HG03575 (cell line): ENCODE results near the gene ZNF407.

Experiments
- ATAC-seq: cut with Tn5 transposase; IDR thresholded peaks from one replicate; pipeline ENCODE4 v1.9.1; 2021; ENCODE audit not compliant: unreplicated experiment, insufficient number of reproducible peaks, low FRiP score; ENCODE audit errors: extremely low read depth

The ZNF407 gene

DNA sequence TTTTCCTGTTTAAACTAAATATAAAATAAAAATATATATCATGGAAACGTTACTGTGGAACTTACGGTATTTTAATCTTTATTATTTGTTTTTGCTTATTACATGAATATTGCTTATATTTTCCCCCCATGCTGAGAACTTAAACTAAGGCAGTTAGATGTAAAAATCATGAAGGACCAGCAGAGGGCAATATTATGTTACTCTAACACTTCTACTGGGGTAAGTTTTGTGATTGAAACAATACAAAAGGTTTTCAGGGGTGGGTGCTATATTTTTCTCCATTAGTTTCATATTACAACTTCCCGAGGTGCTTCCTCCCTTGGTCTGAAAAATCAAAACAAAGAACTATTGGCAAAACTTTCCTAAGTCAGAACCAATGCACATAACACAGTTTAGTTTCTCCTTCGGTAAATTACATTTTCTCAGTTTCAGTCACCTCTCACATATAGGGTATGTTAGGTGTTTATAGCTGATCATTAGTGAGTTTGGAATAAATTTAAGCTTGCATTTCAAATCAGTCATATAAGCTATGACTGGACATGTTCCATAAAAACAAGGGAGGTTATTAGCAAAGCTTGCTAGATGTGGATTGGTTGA lies 54.8 kb downstream of the ZNF407 start:
- ATAC-seq, result no peak

DNA sequence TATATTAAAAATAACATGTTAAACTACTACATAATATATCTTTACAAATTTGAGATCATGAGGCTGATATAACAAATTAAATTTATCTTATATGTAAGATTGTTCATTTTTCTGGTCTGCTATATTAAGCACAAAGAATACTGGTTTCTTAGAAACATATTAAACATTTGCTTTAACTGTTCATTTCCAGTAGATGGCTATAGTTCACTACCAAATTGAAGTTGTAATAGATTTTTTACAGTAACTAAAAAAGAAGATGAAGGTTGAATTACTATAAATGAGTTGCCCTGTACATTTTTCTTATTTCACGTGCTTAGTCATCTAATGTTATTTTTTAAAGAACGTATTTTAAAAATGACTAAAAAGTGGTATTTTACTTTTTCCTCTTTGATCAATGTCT lies 57.0 kb downstream of the ZNF407 start:
- ATAC-seq, result no peak

DNA sequence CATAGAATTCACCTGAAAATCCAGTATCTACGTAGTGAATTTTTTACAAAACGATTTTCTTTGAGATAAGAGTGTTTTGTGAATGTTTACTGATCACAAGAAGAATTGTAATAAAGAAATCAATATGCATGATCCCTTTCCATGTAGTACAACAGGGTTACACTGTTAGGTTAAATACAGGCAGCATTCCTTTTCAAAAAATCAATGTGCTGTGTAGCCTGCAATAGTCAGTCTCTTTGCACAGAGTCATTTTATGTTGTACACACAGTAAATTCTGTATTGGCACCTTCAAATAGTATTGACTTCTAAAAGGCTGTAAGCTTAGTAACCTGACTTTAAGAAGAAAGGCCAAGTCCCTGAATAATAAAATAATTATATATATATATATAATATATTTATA lies 63.3 kb downstream of the ZNF407 start:
- ATAC-seq, result no peak

DNA sequence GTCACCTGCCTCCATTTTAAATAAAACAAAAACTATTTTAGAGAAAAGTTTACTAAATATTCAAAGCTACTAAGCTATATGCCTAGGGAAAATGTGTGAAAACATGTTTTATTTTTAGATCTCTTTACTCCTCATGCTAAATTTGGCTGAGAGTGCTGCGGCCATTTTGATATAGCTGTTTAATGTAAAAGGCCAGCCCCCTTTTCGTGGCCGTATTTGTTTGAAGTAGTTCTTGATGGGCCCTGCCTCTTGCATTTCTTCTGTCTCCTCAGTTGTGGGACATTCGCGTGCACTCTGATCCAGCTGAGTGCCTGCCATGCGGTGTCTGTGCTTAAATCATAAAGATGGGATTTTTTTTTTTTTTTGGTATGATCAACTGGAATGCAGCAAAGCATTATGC lies 64.0 kb downstream of the ZNF407 start:
- no peak for ATAC-seq

DNA sequence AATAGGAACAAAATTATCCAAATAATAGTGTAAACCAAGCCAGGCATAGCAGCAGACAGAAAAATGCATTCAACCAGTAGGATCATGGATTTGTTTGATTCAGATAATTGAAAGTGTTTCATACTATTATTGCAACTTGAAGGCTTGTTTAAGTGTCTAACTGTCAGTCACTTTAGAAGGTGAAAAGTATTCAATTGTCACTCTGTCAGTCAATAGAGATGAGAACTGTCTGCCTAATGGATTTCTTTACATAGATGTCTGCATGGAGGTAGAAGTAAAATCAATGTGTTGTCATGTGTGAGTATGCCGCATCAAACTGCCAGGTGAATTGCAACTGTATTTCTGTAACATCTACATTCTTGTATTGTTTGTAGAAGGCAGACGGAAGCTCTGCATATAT lies 65.0 kb downstream of the ZNF407 start:
- no peak for ATAC-seq

DNA sequence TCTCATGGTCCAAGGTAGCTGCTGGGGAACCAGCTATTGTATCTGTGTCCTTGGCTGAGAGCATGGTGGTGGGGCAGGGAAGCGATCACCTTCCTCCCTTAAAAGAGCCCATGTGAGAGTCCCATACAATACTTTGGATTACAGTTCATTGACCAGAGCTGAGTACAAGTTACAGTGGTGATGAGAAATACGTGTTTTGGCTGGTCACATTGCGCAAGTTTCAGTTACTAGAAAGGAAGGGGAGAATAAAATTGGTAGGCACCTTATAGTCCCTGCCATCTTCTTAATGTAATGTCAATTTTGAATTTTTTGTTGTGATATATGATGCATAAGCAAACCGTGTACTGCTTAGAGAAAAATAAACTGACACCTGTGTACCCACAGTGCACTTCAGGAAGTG lies 67.7 kb downstream of the ZNF407 start:
- no peak for ATAC-seq

DNA sequence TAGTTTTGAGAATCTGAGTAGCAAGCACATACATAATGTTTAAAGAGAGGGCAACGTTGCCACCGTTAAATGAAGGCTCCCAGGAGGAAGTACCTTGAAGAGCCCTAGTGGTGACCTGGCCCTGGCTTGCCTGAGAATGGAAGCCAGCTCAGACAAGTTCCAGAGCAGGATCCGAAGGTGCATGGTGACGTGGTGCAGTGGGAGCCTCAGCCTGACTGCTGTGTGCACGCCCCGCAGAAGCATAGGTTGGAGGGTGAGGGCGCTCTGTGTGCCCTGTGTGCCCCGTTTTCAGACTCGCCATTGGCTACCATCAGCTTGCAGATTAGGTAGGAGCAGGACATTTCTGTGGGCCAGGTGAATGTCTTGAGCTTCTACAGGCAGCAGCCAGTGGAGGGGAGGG lies 68.2 kb downstream of the ZNF407 start:
- ATAC-seq, result no peak

DNA sequence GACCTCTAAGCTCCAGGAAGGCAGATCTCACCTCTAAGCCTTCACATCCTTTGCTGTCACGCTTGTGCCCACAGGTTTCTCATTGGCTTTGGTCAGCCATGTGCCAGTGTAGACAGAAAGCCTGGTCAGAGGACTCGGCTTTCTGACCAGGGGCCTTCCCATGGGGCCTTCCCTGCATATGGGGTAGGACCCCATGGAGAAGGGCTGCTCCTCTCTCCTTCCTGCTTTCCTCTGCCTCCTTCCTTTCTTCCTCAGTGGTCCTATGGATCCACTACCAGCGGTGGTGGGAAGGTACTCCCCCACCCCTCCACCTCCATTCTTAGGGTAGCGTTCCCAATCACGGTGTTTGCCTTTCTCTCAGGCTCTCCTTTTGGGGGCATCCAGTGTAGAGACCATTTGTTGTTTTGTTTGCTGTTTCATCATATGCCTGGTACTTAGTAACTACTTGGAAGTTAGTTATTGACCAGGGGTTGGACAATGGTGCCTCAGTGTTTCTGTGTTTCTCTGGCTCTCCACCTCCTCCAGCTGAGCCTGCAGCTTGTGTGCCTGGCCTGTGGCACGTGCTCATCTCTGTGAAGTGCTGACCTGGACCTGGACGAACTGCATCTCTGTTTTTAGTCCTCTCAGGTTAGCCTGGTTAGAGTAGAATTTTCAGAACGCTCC lies 71.6 kb downstream of the ZNF407 start:
- no peak for ATAC-seq

DNA sequence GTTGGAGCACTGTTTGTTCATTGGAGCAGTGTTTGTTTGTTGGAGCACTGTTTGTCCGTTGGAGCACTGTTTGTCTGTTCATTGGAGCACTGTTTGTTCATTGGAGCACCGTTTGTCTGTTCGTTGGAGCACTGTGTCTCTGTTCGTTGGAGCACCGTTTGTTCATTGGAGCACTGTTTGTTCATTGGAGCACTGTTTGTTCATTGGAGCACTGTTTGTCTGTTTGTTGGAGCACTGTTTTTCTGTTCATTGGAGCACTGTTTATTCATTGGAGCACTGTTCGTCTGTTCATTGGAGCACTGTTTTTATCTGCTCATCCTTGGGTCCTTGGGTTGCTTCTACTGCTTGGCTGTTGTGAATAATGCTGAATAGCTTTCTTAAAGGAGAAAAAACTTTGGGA lies 74.7 kb downstream of the ZNF407 start:
- no peak for ATAC-seq

DNA sequence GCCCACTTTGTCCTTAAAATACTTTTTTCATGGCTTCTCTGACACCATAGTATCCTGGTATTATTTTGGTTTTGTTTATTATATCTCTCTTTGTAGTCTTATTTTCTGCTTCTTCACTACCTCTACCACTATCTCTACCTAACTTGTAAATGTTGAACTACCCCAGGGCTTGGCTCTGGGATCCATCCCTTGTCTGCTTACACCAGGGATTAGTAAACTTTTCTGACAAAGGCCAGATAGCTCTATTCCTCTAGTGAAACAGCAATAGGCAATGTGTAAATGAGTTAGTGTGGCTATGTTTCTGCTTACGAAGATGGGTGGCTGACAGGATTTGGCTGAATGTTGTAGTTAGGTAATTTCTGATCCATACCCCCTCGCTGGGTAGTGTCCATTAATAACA lies 76.8 kb downstream of the ZNF407 start:
- ATAC-seq, result no peak

DNA sequence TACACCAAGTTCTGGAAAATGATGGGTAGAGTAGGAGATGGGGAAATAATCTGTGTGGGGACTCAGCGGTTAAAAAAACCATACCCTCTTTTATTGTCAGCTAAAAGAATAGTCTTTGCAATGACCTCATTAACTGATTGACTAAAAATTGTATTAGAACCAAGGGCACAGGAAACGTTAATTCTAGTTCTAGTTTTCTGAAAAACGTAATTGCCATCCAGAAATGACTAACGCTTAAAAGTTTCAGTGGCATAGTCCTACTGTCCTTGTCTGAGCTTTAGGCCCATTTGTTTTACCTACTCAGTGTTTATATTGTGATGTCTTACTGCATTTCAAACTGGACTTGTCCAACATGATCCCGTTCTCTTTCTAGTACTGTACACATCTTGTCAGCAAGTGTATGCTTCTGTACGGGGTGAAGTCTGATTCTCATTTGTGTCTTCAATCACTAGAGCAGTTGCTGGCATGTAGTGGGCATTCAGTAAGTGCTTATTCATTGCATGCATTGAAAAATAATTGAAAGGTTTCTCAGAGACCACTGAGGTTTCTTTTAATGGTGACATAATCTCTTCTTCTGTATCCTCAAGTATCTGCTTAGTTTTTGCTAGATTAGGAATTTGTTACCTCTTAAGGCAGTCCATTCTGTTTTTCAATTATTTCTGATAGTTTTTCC lies 81.5 kb downstream of the ZNF407 start:
- no peak for ATAC-seq

DNA sequence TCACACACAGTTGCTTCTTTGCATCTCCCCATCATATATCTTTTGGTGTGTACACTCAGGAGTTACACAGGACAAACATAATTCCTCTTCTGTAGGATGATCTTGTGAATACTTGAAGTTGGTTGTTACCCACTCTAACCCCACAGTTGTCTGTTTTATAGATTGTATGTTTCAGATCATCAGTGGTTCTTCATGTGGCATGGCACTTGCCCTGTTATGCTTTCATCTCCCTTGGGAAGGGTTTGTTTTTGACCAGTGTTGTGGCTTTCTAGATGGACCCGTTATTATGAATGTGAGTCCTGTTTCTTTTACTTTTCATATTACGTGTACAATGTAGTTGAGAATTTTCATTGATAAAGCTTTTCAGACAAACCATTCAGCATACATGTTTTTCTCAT lies 82.0 kb downstream of the ZNF407 start:
- ATAC-seq, result no peak

DNA sequence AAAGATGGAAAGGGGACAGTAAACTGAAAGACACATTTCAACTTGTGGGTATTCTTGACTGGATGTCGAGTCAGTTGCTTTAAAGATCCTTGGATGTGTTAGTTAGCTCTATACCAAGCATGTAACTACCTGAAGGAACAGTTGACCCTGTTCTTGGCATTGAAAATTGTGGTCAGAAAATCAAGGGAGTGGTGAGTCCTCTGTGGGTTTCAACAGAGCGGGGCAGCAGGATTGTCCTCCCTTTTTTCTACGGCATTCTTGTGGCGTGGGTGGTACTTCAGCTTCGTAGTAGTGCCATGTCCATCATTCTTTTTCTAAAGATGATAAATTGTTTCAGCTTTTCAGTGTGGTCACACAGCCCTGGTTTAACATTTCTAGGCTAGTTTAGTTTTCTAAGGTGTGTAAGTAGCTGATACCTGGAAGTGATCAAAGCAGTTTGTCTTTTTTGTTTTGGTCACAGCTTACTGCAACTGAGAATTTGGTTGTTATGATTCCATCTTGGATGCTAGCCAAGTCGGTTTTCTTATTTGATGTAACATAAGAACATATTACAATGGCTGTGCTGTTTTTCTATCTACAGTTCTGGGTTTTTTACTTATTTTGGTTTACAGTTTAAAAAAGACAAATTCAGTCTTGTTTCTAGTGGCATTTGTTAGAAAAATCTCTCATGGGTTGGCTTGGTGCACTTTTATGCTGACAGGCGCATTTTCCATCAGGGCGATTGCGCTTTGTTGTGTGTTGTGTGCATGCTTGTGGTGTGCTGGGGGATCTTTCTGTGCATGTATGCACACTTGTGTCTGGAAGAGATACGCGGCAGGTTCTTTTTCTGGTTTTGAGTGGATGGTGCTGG lies 84.7 kb downstream of the ZNF407 start:
- no peak for ATAC-seq

DNA sequence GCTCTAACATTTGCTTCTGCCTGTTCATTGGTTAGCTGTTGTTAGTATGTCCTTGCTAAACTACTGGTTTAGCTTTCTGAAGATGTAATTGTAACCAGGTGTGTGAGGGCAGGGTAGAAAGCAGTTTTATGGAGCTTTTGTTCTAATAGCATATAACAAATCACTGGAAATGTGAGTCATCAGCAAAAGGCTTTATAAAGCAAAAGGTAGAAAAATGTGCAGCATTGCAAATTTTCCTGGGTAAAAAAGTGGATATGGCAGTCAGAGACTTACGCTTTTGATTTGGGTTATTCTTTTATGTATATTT lies 85.3 kb downstream of the ZNF407 start:
- no peak for ATAC-seq

DNA sequence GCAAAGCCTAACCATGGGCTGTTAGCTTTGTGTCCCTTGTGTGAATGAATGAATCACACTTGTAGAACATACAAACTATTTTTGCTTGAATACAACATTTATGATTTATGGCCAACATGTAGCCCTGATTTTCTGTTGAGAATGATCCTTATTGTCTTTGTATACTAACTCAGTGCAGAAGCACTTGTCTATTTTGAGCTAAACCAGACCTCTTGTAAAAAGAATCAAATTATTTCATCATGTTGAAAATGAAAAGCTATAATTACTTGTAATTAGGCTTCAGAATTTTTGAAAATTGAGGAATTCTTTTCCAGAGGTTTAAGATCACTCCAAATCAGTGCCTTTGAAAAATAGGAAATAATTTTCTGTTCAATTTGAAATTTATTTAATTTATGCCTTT lies 85.9 kb downstream of the ZNF407 start:
- no peak for ATAC-seq

DNA sequence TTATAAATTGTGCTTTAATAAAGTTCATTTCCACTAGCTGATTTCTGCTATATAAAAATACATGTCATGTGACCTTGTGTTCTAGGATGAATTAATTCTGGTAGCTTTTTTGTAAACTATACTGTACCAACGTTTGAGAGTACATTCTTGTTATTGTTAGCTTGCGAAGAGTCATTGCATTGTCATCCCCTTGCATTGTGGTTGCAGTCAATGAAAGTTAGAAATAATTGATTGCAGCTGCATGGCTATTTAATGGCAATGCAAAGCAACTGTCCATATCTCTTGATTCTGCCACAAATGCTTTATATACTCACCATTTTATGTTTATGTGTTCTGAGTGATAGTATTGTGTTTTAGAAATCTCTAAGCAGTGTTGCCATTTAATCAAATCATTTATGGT lies 91.6 kb downstream of the ZNF407 start:
- no peak for ATAC-seq

DNA sequence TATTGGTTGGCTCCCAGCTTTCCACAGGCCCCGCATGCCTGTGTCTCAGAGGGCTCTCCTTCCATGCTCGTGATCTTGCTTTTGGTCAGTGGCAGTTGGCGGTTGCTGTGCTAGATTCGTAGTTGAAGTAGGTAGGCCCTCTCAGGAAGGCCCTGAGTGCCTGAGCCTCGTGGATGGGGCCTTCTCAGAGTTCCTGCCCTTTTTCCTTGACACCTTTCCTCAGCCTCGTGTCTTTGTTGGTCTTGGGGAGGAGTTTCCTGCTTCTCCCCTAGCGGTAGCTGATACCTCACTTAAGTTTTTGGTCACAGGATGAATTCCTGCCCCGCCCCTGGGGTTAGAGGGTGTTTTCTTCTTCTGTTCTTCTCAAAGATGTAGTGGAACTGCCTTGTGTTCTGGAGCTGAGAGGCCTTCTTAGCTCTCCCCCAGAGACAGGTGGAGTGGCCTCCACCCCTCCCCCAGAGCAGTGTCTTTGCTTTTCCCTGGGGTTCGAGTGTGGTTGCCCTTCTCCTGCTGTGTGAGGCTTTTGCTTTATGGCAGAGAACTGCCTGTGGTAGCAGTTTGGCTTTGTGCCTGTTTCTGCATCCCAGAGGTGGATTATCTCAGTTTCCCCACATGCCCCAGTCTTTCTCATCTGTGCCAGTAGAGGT lies 94.8 kb downstream of the ZNF407 start:
- no peak for ATAC-seq

DNA sequence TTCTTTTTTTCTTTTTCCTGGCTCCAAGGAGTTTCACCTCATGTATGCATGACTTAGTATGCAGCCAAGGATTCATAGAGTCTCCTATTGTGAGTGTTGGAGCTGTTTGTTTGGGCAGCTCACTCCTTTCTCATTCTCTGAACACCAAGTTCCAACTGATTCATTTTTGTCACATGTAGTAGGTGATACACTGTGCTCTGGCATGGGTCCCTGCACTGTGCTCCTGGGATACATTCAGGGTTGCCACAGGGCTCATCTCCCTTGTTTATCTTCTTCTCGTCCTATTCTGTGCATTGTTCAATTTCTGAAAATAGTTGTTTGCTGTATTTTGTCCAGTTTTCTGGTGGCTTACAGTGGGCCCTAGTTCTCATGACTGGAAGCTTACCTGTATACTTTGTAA lies 96.8 kb downstream of the ZNF407 start:
- no peak for ATAC-seq

DNA sequence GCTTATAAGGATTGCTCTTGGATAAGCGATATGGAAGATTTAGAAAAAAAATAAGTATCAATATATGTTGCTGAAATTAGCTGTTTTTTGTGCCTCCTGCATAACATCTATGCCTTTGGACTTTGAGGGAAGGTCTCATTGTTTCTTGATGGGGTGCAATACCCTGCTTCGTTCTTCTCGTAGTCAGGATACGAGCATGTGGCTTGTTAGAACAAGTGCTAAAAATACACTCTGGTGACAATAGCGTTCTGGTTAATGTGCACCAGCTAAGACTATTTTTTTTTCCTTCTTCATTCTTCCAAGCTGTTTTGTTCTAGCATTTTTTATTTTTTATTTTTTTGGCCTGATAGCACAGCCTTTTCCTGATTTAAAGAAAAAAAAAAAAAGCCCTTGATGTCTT lies 97.5 kb downstream of the ZNF407 start:
- ATAC-seq, result no peak

DNA sequence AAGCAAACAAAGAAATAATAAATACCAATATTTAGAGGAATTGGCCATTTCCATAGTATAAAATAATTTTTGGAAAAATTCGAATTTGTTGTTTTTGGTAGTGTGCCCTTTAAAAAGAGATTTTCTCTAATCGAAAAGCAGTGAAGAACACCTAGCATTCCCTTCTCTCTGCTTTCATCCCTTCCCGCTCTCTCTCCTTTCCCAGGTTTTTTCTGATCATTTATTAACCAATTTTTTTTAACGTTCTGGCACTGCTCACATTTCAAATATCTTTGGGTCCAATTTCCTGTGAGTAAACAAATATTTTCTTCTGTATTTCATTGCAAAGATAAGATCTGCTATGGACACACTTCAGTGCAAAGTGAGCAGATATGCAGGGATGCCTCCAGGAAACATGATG lies 101.2 kb downstream of the ZNF407 start:
- ATAC-seq, result no peak
